ENCODE measurements around the gene KLF16. TPM values are rescaled to one million over a fixed set of nuclear protein-coding genes. Genes with fewer than 3 reads are reported as not detected.

The KLF16 gene
- total and polyA plus RNA-seq, 10 of the 15 experiments (the other 5 are each of a cell fraction or from before 2014, with no cell fraction given): 0.03 to 41.2 (median 2.6) TPM

DNA sequence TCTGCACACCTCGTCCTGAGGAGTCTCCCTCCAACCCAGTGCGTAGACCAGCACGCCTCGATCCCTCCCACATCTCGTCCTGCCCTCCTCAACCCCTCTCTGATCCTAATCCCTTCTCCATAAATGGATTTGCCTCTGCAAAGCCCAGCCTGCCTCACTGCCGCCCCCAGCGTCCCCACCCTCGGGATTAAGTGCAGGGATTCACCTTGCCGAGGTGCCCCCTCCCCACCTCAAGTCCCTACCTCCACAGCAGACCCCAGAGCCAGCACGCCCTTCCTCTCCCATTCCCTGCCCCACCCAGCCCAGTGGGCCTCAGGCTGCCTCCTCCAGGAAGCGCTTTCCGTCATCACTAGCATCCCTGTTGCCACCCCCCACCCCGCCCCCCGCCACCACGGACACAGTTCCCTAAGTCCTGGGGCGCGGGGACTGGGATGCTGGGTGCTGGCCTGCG, 4.0 kb downstream of the KLF16 start:
- Histone ChIP-seq H3K9me3 (replicated peaks; ENCODE audit: control insufficient read depth, insufficient read depth, low read length) (no peaks in the 10 kb centered on the region), H3K27ac (ENCODE audit: control insufficient read depth, insufficient read depth) (no peak overlapping the region), H3K36me3 (ENCODE audit: control insufficient read depth in 2 of 2, insufficient read depth in 2 of 2, low read length in 1 of 2) (peaks cover 0 to 1% of the 10 kb centered on the region in 2 experiments; a peak in 1 of 4 replicates), H3K27me3 (replicated peaks in 1 of 2; ENCODE audit: control insufficient read depth in 2 of 2, insufficient read depth in 2 of 2, low read length in 1 of 2) (no peaks in the 10 kb centered on the region), H3K4me3 (no peak overlapping the region), H3K4me1 (ENCODE audit: control insufficient read depth, insufficient read depth, low read length) (peaks cover 12% of the 10 kb centered on the region), H3K79me2 (ENCODE audit: control insufficient read depth, insufficient read depth, low read length) (peaks cover 78% of the 10 kb centered on the region), H4K20me1 (ENCODE audit: control insufficient read depth, insufficient read depth) (peaks cover 7% of the 10 kb centered on the region; the same call in 1 of the 2 replicates), H3K4me2 (ENCODE audit: control insufficient read depth, insufficient read depth) (peak overlapping the region; percentile 55; the same call in 1 of the 2 replicates), H2AFZ (ENCODE audit: control insufficient read depth, low read depth, low read length) (no peak overlapping the region), H3K9ac (ENCODE audit: control insufficient read depth, insufficient read depth, low read length) (no peak overlapping the region)
- intact Hi-C loops (cut with micrococcal nuclease; ENCODE audit: unreplicated experiment): no loop called here
- DNase-seq (ENCODE audit: low read depth, low spot score): no peak
- TF ChIP-seq SIX5 (IDR thresholded peaks at IDR 0.05; ENCODE audit: low read depth, low read length, severe bottlenecking) (no peak), E2F8 (IDR thresholded peaks at IDR 0.05; ENCODE audit: low read depth, partially characterized antibody) (no peak), IKZF1 (conservative IDR thresholded peaks at IDR 0.05) (0 out of 2 replicates have a peak, but pooled peaks have one; percentile 28), SMC3 (IDR thresholded peaks at IDR 0.05; ENCODE audit: borderline replicate concordance, low read length) (no peak), SIN3A (IDR thresholded peaks at IDR 0.05; ENCODE audit: low read depth, low read length) (no peak), TCF12 (IDR thresholded peaks at IDR 0.05; ENCODE audit: low read depth, low read length) (no peak)
- TF ChIP-seq, protein P1, sequence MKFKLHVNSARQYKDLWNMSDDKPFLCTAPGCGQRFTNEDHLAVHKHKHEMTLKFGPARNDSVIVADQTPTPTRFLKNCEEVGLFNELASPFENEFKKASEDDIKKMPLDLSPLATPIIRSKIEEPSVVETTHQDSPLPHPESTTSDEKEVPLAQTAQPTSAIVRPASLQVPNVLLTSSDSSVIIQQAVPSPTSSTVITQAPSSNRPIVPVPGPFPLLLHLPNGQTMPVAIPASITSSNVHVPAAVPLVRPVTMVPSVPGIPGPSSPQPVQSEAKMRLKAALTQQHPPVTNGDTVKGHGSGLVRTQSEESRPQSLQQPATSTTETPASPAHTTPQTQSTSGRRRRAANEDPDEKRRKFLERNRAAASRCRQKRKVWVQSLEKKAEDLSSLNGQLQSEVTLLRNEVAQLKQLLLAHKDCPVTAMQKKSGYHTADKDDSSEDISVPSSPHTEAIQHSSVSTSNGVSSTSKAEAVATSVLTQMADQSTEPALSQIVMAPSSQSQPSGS (IDR thresholded peaks at IDR 0.05; ENCODE audit: low read length): no peak
- no peak for ATAC-seq
- FAIRE-seq: no peak
- POLR2A ChIA-PET: interaction anchor here (2.6 kb wide), 1 partner anchor 17 kb away, joined by 15 read pairs; no protein-coding TSS in a partner anchor
- RAD21 ChIA-PET (ENCODE audit: unreplicated experiment): interaction anchor here (0.6 kb wide), 1 partner anchor 22 kb away, joined by 3 read pairs; no protein-coding TSS in a partner anchor
- in situ Hi-C loops (cut with MboI): loop anchor here (25.0 kb wide), 1 partner anchor 1503 kb away; the partner anchor contains the start of gene NFIC
- BruUV-seq (replicated peaks): no TSS peak
- SMC1A ChIA-PET (ENCODE audit: uncharacterized antibody, unreplicated experiment): no interaction called here
- 68% methylated on average over 14 of the region's 18 CpGs for WGBS (ENCODE audit: insufficient coverage, insufficient replicate concordance, low lambda C conversion rate, missing lambda C conversion rate)
- CTCF ChIA-PET: interaction anchor here (2.8 kb wide), 1 partner anchor 10 kb away, joined by 11 read pairs; the partner anchor contains the start of gene REXO1
